Right ventricle myocardium superior (tissue), 1 donor: ENCODE data around the gene ENOX1. TPM values are rescaled to one million over a fixed set of nuclear protein-coding genes. Genes with fewer than 3 reads are reported as not detected.

Source experiments
- ATAC-seq: fragments of 200-7000 bp; cut with Tn5 transposase; one replicate; pipeline ENCODE4 v1.9.1; 2020; ENCODE audit warnings: mild to moderate bottlenecking; ENCODE audit not compliant: poor library complexity
- DNase-seq: peaks from one replicate; pipeline ENCODE4 v3.0.0-alpha.2; 2020
- intact Hi-C: fragments of 100-400 bp; cut with DNase I; formaldehyde crosslinking; loops from one replicate; pipeline ENCODE4 v1.11.2; 2022
- total RNA-seq: library from RNA; stranded (reverse); fragmentation: NEBNext Ultra II Directional; extraction: Animal tissue kit (Norgen Biotek cat#: 25700); gene quantifications from one replicate; pipeline ENCODE4 v1.2.1, GENCODE V29; 2021
- donor health status: DM: no; HTN: yes; CAD: no; lungs with severe emphysema.

The ENOX1 gene
- total RNA-seq, 1 donor from 2014 or later, result 7.5 TPM

- no peak for DNase-seq
- ATAC-seq, result no peak
- intact Hi-C loops, result no loop called here
These were observed 544.7 kb downstream of the ENOX1 start for GRCh38 chr13:43242040-43242439.

DNA sequence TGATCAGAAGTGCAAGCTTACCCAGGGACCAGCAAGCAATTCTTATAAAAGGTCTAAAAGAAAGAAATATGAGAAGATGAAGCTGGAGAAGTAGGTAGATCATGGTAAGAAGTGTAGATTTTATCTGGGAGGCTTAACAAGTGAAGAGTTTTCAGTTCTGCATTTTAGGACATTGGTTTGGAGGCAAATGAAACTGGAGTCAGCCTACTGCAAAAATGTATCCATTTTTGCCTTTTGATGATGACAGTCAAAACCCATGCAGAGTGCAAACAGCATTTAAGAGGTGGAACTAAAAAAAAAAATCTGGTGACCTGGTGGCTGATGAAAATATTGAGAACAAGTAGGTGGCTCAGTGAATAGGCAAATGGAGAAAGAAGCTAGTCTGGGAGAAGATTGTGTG is 546.5 kb downstream of the ENOX1 start:
- intact Hi-C loops, result no loop called here

GRCh38 chr13:43239275-43239840 is 547.4 kb downstream of the ENOX1 start:
- ATAC-seq (no peak), DNase-seq (no peak)
- intact Hi-C loops, result no loop called here

More for the DNA sequence above, 546.5 kb downstream of the ENOX1 start:
- no peak for DNase-seq
- no peak for ATAC-seq

GRCh38 chr13:43238341-43239083 is 548.3 kb downstream of the ENOX1 start:
- intact Hi-C loops, result no loop called here
- ATAC-seq (no peak), DNase-seq (no peak)

GRCh38 chr13:43237616-43238015 is 549.2 kb downstream of the ENOX1 start:
- DNase-seq, result no peak
- no peak for ATAC-seq
- intact Hi-C loops, result no loop called here

DNA sequence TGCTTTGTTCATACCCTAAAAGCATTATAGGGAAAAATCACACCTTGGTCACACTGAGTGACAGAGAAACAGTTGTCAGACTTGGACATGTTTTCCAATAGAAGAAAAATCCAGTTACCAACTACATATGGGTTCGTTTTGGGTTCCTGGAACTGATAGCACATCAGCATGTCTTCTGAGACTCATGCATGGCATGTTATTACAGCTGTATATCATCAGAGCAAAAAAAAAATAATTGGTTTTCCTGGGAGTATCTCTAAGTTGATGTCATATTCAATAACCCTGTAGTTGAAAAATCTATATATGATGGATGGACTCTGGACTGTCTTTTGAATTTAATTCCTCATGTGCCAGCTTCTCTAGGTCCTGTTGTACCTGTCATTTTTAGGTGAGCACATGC is 551.7 kb downstream of the ENOX1 start:
- intact Hi-C loops, result no loop called here
- ATAC-seq (no peak), DNase-seq (no peak)

GRCh38 chr13:43232873-43233265 is 553.9 kb downstream of the ENOX1 start:
- no peak for ATAC-seq
- no peak for DNase-seq
- intact Hi-C loops, result no loop called here

- ATAC-seq, result no peak
These were observed 554.5 kb downstream of the ENOX1 start for GRCh38 chr13:43232144-43232872.

DNA sequence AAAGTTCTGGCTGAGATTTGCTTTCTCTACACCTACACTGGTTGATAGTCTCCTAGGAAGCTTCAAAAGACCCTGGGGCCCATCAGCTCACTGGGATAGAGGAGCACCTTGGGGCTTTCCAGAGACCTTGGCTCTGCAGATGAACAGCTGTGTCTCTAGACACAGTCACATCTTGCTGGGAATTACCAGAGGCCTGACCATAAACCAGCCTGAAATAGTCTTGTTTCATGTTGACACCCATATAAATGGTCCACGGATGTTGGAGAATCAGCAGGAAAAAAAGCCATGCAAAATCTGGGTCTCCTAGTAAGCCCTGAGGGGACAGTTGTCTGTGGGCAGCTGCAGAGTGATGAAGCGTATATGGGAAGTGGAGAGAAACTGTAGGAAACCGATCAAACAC is 555.8 kb downstream of the ENOX1 start:
- ATAC-seq, result no peak
- DNase-seq, result no peak
- intact Hi-C loops, result no loop called here

More at GRCh38 chr13:43232144-43232872, 554.5 kb downstream of the ENOX1 start:
- intact Hi-C loops, result no loop called here
- no peak for DNase-seq

DNA sequence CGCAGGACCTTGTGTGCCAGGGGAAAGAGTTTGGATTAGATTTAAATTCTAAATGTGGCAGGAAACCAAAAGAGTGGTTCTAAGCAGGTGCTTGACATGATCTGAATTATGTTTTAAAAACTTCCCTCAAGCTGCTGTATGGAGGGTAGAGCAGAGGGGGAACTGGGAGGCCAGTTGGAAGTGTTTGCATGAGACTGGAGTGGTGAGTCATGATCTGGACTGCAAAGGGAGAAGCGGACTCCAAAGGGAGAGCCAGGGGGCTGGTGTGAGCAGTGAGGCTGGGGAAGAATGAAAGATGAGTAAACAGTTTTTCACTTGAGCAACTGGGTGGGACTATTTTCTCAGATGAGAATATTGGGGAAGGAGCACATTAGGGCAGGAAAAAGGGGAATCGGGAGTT is 557.3 kb downstream of the ENOX1 start:
- intact Hi-C loops, result no loop called here
- no peak for ATAC-seq
- no peak for DNase-seq

DNA sequence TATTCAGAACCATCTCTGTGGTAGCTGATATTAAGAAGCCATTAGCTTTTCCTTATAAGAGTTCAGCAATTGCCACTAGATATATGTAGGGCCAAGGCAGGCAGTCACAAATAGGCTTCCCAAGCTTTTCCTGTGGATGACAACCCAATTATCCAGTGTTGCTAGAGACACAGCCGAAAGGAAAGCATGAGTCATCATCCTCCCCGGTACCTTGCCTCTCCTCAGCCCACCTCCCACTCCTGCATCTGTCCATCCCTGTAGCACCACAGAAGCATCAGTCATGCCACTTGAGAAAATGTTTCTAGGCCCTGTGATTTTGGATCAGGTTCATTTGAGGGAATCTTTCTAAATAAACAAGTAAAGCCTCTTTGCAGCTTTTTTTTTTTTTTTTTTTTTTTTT is 559.1 kb downstream of the ENOX1 start:
- intact Hi-C loops, result no loop called here
- ATAC-seq (no peak), DNase-seq (no peak)

DNA sequence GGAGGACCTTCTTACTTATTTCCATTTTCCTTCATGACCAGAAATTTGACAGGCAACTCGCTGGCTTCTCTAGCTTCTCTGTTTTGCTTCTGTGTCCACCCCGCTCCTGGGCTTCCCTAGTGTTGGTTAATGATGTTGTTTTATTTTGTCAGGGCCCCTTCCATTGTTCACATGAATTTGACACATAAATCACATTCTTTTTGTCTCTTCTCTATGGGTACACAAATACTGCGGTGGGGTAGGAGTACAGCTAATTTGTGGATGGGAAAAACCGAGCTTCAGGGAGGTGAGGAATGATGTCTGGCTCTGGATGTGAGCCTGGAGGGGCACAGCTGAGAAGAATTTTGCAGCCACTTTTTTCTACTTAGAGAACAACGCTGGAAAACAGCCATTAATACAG is 563.6 kb downstream of the ENOX1 start:
- no peak for DNase-seq
- ATAC-seq, result no peak
- intact Hi-C loops, result no loop called here

GRCh38 chr13:43222086-43222485 is 564.7 kb downstream of the ENOX1 start:
- ATAC-seq (peak; percentile 29), DNase-seq (no peak)
- intact Hi-C loops, result no loop called here

DNA sequence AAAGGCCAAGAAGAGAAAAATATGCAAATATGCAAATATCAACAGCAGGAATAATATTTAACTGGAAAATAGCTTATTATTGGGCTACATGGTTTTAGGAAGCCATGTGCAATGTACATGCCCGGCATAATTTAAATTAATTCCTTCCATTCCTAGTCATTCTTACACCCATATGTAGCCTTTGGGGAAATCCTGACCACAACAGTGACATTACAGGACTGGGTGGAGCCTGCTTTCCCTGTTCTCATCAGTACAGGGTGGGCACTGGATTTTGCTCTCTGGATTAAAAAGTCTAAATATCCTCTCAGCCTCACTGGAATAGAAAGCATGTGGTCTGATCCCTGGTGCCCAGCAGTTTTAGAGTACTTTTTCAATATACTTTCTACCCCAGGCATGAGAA is 565.2 kb downstream of the ENOX1 start:
- intact Hi-C loops, result no loop called here
- DNase-seq (no peak), ATAC-seq (no peak)

GRCh38 chr13:43220873-43221595 is 565.7 kb downstream of the ENOX1 start:
- DNase-seq (no peak), ATAC-seq (no peak)

DNA sequence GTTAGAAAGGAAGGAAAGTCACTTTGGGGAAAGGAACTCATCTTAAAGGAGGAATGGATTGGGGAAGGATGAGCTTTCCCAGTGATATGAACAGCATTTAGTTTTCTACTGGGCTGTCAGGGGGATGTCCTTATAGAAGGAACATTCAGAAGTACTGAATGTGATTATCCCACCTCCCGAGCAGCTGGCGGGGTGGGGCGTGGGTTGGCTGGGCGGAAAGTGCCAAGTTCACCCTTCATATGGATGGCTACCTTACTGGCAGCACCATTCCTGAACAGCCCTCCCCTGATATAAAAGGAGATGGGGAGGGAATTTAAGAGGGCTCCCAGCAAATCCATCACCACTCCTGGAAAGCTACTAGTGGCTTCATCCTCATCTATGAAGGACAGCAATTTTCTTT is 572.6 kb downstream of the ENOX1 start:
- intact Hi-C loops, result no loop called here
- no peak for ATAC-seq
- no peak for DNase-seq

More at GRCh38 chr13:43220873-43221595, 565.7 kb downstream of the ENOX1 start:
- intact Hi-C loops, result no loop called here

- no peak for DNase-seq
- no peak for ATAC-seq
- intact Hi-C loops, result no loop called here
These were observed 579.9 kb downstream of the ENOX1 start for GRCh38 chr13:43206838-43207237.

GRCh38 chr13:43205416-43205815 is 581.4 kb downstream of the ENOX1 start:
- ATAC-seq, result no peak
- intact Hi-C loops, result no loop called here
- no peak for DNase-seq

GRCh38 chr13:43204591-43204990 is 582.2 kb downstream of the ENOX1 start:
- intact Hi-C loops, result no loop called here
- ATAC-seq, result no peak
- no peak for DNase-seq
